ENCODE data around the gene RXRA. TPM values are rescaled to one million over a fixed set of nuclear protein-coding genes. Genes with fewer than 3 reads are reported as not detected.

Gene RXRA
- total and polyA plus RNA-seq, 10 of the 15 experiments (the other 5 are each of a cell fraction or from before 2014, with no cell fraction given): 0.89 to 36.8 (median 11.1) TPM

GRCh38 chr9:134317400-134317789 is 8.9 kb upstream of the RXRA start:
- Histone ChIP-seq H2AFZ (ENCODE audit: control insufficient read depth, low read depth, low read length) (no peak overlapping the region), H3K4me2 (ENCODE audit: control insufficient read depth, insufficient read depth) (no peak overlapping the region), H3K4me3 (no peak overlapping the region), H3K9ac (ENCODE audit: control insufficient read depth, insufficient read depth, low read length) (no peak overlapping the region), H3K4me1 (ENCODE audit: control insufficient read depth, insufficient read depth, low read length) (no peaks in the 10 kb centered on the region), H3K27me3 (replicated peaks in 1 of 2; ENCODE audit: control insufficient read depth in 2 of 2, insufficient read depth in 2 of 2, low read length in 1 of 2) (peaks cover 0 to 5% of the 10 kb centered on the region in 2 experiments; a peak in 2 of 4 replicates), H3K9me3 (replicated peaks; ENCODE audit: control insufficient read depth, insufficient read depth, low read length) (no peaks in the 10 kb centered on the region), H3K27ac (ENCODE audit: control insufficient read depth, insufficient read depth) (no peak overlapping the region), H4K20me1 (ENCODE audit: control insufficient read depth, insufficient read depth) (no peaks in the 10 kb centered on the region), H3K36me3 (ENCODE audit: control insufficient read depth in 2 of 2, insufficient read depth in 2 of 2, low read length in 1 of 2) (no peaks in the 10 kb centered on the region), H3K79me2 (ENCODE audit: control insufficient read depth, insufficient read depth, low read length) (no peaks in the 10 kb centered on the region)
- ChIA-PET POLR2A (no interaction called here), SMC1A (ENCODE audit: uncharacterized antibody, unreplicated experiment) (interaction anchor here (1.1 kb wide), 1 partner anchor 22 kb away, joined by 3 read pairs; no protein-coding TSS in a partner anchor), RAD21 (ENCODE audit: unreplicated experiment) (interaction anchor here (1.1 kb wide), 1 partner anchor 89 kb away, joined by 5 read pairs; no protein-coding TSS in a partner anchor), CTCF (interaction anchor here (1.2 kb wide), 1 partner anchor 65 kb away, joined by 4 read pairs; no protein-coding TSS in a partner anchor)
- ATAC-seq: no peak
- DNase-seq (ENCODE audit: low read depth, low spot score): no peak
- in situ Hi-C loops (cut with MboI) (no loop called here), intact Hi-C loops (cut with micrococcal nuclease; ENCODE audit: unreplicated experiment) (no loop called here)
- 47% methylated on average over 16 of the region's 17 CpGs for WGBS (ENCODE audit: insufficient coverage, insufficient replicate concordance, low lambda C conversion rate, missing lambda C conversion rate)
- no peak for TF ChIP-seq POU2F2 (IDR thresholded peaks at IDR 0.05; ENCODE audit: borderline replicate concordance, low read depth, low read length)
- TF ChIP-seq HDGF (IDR thresholded peaks at IDR 0.05): no peak
- TF ChIP-seq RELA (IDR thresholded peaks at IDR 0.05; ENCODE audit: borderline replicate concordance, partially characterized antibody): no peak
- TF ChIP-seq, protein P1, sequence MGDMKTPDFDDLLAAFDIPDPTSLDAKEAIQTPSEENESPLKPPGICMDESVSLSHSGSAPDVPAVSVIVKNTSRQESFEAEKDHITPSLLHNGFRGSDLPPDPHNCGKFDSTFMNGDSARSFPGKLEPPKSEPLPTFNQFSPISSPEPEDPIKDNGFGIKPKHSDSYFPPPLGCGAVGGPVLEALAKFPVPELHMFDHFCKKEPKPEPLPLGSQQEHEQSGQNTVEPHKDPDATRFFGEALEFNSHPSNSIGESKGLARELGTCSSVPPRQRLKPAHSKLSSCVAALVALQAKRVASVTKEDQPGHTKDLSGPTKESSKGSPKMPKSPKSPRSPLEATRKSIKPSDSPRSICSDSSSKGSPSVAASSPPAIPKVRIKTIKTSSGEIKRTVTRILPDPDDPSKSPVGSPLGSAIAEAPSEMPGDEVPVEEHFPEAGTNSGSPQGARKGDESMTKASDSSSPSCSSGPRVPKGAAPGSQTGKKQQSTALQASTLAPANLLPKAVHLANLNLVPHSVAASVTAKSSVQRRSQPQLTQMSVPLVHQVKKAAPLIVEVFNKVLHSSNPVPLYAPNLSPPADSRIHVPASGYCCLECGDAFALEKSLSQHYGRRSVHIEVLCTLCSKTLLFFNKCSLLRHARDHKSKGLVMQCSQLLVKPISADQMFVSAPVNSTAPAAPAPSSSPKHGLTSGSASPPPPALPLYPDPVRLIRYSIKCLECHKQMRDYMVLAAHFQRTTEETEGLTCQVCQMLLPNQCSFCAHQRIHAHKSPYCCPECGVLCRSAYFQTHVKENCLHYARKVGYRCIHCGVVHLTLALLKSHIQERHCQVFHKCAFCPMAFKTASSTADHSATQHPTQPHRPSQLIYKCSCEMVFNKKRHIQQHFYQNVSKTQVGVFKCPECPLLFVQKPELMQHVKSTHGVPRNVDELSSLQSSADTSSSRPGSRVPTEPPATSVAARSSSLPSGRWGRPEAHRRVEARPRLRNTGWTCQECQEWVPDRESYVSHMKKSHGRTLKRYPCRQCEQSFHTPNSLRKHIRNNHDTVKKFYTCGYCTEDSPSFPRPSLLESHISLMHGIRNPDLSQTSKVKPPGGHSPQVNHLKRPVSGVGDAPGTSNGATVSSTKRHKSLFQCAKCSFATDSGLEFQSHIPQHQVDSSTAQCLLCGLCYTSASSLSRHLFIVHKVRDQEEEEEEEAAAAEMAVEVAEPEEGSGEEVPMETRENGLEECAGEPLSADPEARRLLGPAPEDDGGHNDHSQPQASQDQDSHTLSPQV (IDR thresholded peaks at IDR 0.05): no peak
- TF ChIP-seq USF1 (IDR thresholded peaks at IDR 0.05; ENCODE audit: borderline replicate concordance, extremely low read length, insufficient read depth, low read depth, low read length): no peak
- TF ChIP-seq CHD2 (IDR thresholded peaks at IDR 0.05; ENCODE audit: borderline replicate concordance, low read depth, low read length): no peak
- no peak for TF ChIP-seq SMAD1 (IDR thresholded peaks at IDR 0.05; ENCODE audit: low read depth, partially characterized antibody)
- TF ChIP-seq HDAC6 (IDR thresholded peaks at IDR 0.05; ENCODE audit: unreplicated experiment): no peak
- TF ChIP-seq E4F1 (IDR thresholded peaks at IDR 0.05; ENCODE audit: borderline replicate concordance, partially characterized antibody): no peak
- no peak for TF ChIP-seq HCFC1 (IDR thresholded peaks at IDR 0.05; ENCODE audit: low read length)
- no peak for TF ChIP-seq ZBTB11 (CRISPR knock-in tag; IDR thresholded peaks at IDR 0.05)
- TF ChIP-seq NRF1 (conservative IDR thresholded peaks at IDR 0.05; ENCODE audit: low read depth, low read length): no peak
- BruUV-seq (replicated peaks): no TSS peak
- FAIRE-seq: no peak

All from GM12878 (cell line).